ENCODE data around the gene TSR3. TPM values are rescaled to one million over a fixed set of nuclear protein-coding genes. Genes with fewer than 3 reads are reported as not detected.

TSR3 gene
- total RNA-seq (44.8 TPM), polyA plus RNA-seq (ENCODE audit: insufficient read depth, low read depth, low replicate concordance) (95.4 TPM)
- long read RNA-seq, donor 1, transcript TSR3-201 (6 exons, 1,243 nt): major isoform, 29 of 29 reads
- long read RNA-seq, donor 1, partial matches to known transcripts: 0 of 29 reads
- long read RNA-seq, donor 1, other reads (novel, unspliced or antisense): 0 of 29 reads
- long read RNA-seq, donor 2, transcript TSR3-201 (6 exons, 1,243 nt): major isoform, 41 of 41 reads
- long read RNA-seq, donor 2, partial matches to known transcripts: 0 of 41 reads
- long read RNA-seq, donor 2, other reads (novel, unspliced or antisense): 0 of 41 reads
- long read RNA-seq, donor 3, transcript TSR3-201 (6 exons, 1,243 nt): major isoform, 34 of 34 reads
- long read RNA-seq, donor 3, partial matches to known transcripts: 0 of 34 reads
- long read RNA-seq, donor 3, other reads (novel, unspliced or antisense): 0 of 34 reads
- long read RNA-seq, donor 4, transcript TSR3-201 (6 exons, 1,243 nt): major isoform, 43 of 44 reads
- long read RNA-seq, donor 4, partial matches to known transcripts: 0 of 44 reads
- long read RNA-seq, donor 4, other reads (novel, unspliced or antisense): 0 of 44 reads
- long read RNA-seq, donor 5, partial matches to known transcripts: 0 of 1 reads
- long read RNA-seq, donor 5, other reads (novel, unspliced or antisense): 0 of 1 reads
- long read RNA-seq, donor 6, transcript TSR3-201 (6 exons, 1,243 nt): major isoform, 35 of 35 reads
- long read RNA-seq, donor 6, partial matches to known transcripts: 0 of 35 reads
- long read RNA-seq, donor 6, other reads (novel, unspliced or antisense): 0 of 35 reads
- long read RNA-seq, donor 7, transcript TSR3-201 (6 exons, 1,243 nt): major isoform, 63 of 103 reads
- long read RNA-seq, donor 7, partial matches to known transcripts: 3 of 103 reads
- long read RNA-seq, donor 7, other reads (novel, unspliced or antisense): 37 of 103 reads
- long read RNA-seq, donor 8, transcript TSR3-201 (6 exons, 1,243 nt): major isoform, 32 of 32 reads
- long read RNA-seq, donor 8, partial matches to known transcripts: 0 of 32 reads
- long read RNA-seq, donor 8, other reads (novel, unspliced or antisense): 0 of 32 reads
- long read RNA-seq, donor 9, transcript TSR3-201 (6 exons, 1,243 nt): major isoform, 19 of 19 reads
- long read RNA-seq, donor 9, partial matches to known transcripts: 0 of 19 reads
- long read RNA-seq, donor 9, other reads (novel, unspliced or antisense): 0 of 19 reads
- long read RNA-seq, donor 10, transcript TSR3-201 (6 exons, 1,243 nt): major isoform, 21 of 21 reads
- long read RNA-seq, donor 10, partial matches to known transcripts: 0 of 21 reads
- long read RNA-seq, donor 10, other reads (novel, unspliced or antisense): 0 of 21 reads

DNA sequence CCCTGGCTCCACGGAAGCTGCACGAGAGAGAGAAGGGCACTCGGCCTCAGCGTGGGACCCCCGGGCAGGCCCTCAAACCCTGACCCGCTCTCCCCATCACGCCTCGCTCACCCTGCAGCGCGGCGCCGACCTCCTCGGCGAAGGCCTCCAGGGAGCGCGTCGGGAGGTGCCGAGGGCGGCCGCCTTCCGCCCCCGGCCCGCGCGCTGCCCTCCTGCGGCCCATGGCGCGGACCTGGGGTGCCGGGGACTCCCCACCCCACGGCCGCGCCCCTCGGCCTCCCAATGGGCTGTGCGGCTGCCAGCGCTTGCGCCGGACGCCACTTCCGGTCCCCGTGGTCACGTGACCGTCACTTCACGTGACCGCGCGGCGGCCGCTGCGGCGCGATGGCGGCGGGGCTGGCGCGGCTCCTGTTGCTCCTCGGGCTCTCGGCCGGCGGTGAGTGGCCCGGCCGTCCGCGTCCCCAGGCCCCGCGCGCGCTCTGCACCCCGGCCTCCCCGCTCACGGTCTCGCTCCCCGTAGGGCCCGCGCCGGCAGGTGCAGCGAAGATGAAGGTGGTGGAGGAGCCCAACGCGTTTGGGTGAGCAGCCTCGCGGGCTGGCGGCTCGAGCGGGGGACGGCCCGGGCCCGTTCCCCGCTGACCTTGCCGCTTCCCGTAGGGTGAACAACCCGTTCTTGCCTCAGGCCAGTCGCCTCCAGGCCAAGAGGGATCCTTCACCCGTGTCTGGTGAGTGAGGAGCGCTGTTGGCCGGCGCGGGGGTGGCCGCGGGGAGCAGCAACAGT, at the start of gene TSR3, which contains the start of gene GNPTG:
Gene TSR3 (minus strand): TSS at position 297 of the 781 bp plus-strand sequence. CDS start 74 bp downstream, at position 223.
Gene GNPTG (plus strand): TSS at position 350 of the 781 bp plus-strand sequence. CDS start 35 bp downstream, at position 385.
- peaks cover 0 to 21% (median 2%) of the 10 kb centered on the region in 3 donors for H3K4me1 ChIP-seq (ENCODE audit: control insufficient read depth in 2 of 3, insufficient read depth in 2 of 3, low read depth in 1 of 3, low read length in 3 of 3)
- TF ChIP-seq, protein P1, sequence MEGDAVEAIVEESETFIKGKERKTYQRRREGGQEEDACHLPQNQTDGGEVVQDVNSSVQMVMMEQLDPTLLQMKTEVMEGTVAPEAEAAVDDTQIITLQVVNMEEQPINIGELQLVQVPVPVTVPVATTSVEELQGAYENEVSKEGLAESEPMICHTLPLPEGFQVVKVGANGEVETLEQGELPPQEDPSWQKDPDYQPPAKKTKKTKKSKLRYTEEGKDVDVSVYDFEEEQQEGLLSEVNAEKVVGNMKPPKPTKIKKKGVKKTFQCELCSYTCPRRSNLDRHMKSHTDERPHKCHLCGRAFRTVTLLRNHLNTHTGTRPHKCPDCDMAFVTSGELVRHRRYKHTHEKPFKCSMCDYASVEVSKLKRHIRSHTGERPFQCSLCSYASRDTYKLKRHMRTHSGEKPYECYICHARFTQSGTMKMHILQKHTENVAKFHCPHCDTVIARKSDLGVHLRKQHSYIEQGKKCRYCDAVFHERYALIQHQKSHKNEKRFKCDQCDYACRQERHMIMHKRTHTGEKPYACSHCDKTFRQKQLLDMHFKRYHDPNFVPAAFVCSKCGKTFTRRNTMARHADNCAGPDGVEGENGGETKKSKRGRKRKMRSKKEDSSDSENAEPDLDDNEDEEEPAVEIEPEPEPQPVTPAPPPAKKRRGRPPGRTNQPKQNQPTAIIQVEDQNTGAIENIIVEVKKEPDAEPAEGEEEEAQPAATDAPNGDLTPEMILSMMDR (IDR thresholded peaks at IDR 0.05; ENCODE audit: borderline replicate concordance, extremely low read depth, insufficient read depth): no peak
- H3K9me3 ChIP-seq (ENCODE audit: control insufficient read depth in 2 of 3, insufficient read depth in 1 of 3, low read length in 3 of 3): no peaks in the 10 kb centered on the region
- peak within 1 kb of the TSS; percentile 44 to 68 (median 54) for H3K9ac ChIP-seq (ENCODE audit: low read length in 3 of 3)
- intact Hi-C loops (cut with DNase I): no loop called here
- FAIRE-seq (no peak), DNase-seq (peak; percentile 76 to 96 (median 89))
- H3K36me3 ChIP-seq (ENCODE audit: control insufficient read depth in 2 of 3, insufficient read depth in 3 of 3, low read length in 3 of 3): peaks cover 0 to 8% (median 2%) of the 10 kb centered on the region in 3 donors
- H3K4me3 ChIP-seq (ENCODE audit: low read length in 3 of 3): peak within 1 kb of the TSS; percentile 73 to 81 (median 81)
- H3K27me3 ChIP-seq (ENCODE audit: control insufficient read depth, insufficient read depth, low read length): no peaks in the 10 kb centered on the region
- H3K27ac ChIP-seq (ENCODE audit: low read depth in 2 of 2, low read length in 2 of 2): peak within 1 kb of the TSS in 1 of 2 donors; percentile 14

DNA sequence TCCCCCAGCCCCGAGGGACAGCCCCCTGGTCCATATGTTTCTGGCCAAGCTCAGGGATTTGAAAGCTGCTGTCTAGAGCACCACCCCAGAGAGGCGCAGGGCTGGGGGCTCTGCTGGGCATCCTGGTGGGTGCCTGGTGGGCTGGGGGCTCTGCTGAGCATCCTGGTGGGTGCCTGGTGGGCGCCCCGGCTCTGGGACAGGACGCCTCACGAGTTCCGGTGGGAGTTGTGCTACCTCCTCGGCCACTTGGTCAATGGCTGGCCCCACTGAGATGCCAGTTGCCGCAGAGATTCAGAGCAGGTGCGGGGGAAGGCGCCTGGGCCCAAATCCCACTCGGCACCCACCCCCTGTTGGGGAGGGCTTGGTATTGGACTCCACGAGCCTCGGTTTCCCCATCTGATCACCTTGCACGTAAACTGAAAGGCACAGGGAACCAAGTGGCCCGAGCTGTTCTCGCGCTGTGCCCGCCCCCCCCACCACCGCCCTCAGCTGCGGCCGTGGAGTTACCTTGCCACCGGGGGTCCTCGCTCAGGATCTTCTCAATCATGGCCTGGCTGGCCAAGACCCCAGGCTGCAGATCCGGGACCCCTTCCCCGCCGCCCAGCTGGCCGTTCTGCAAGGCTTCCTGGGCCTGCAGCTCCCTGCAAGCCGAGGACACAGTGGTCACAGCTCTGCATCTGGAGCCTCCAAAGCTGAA, 49.5 kb upstream of the TSR3 start:
- intact Hi-C loops (cut with DNase I): no loop called here
- DNase-seq: no peak
- no peaks in the 10 kb centered on the region for H3K9me3 ChIP-seq (ENCODE audit: control insufficient read depth in 2 of 3, insufficient read depth in 1 of 3, low read length in 3 of 3)
- no peaks in the 10 kb centered on the region for H3K27me3 ChIP-seq (ENCODE audit: control insufficient read depth, insufficient read depth, low read length)
- no peak overlapping the region for H3K9ac ChIP-seq (ENCODE audit: low read length in 3 of 3)
- no peaks in the 10 kb centered on the region for H3K4me1 ChIP-seq (ENCODE audit: control insufficient read depth in 2 of 3, insufficient read depth in 2 of 3, low read depth in 1 of 3, low read length in 3 of 3)
- FAIRE-seq: no peak
- H3K4me3 ChIP-seq (ENCODE audit: low read length in 3 of 3): no peak overlapping the region
- no peak overlapping the region for H3K27ac ChIP-seq (ENCODE audit: low read depth in 2 of 2, low read length in 2 of 2)
- H3K36me3 ChIP-seq (ENCODE audit: control insufficient read depth in 2 of 3, insufficient read depth in 3 of 3, low read length in 3 of 3): peaks cover 0 to 14% (median 10%) of the 10 kb centered on the region in 3 donors
- TF ChIP-seq, protein P1 (IDR thresholded peaks at IDR 0.05; ENCODE audit: borderline replicate concordance, extremely low read depth, insufficient read depth): no peak

All from kidney (tissue), 22 donors.